CD4-positive, alpha-beta T cell treated with Interleukin-17A for 1 hour (primary cell): Measurements from ENCODE around the gene ISG15.
A peak's percentile ranks its signal among the peaks of the same experiment; 100 is the strongest.
"Not testable (repeated sequence)": the region's sequence is repeated elsewhere in the genome, so short reads cannot be mapped to it uniquely, and the experiment has no call there.

Experiments
- DNase-seq: peaks from one replicate; pipeline ENCODE4 v3.0.0-alpha.2; 2020

Gene ISG15

GRCh38 chr1:995665-996633 lies 17.3 kb upstream of the ISG15 start:
- no peak for DNase-seq

- no peak for DNase-seq
These were observed 16.2 kb upstream of the ISG15 start for GRCh38 chr1:996851-997712.

- DNase-seq: no peak
These were observed 15.6 kb upstream of the ISG15 start for GRCh38 chr1:997713-997992.

DNA sequence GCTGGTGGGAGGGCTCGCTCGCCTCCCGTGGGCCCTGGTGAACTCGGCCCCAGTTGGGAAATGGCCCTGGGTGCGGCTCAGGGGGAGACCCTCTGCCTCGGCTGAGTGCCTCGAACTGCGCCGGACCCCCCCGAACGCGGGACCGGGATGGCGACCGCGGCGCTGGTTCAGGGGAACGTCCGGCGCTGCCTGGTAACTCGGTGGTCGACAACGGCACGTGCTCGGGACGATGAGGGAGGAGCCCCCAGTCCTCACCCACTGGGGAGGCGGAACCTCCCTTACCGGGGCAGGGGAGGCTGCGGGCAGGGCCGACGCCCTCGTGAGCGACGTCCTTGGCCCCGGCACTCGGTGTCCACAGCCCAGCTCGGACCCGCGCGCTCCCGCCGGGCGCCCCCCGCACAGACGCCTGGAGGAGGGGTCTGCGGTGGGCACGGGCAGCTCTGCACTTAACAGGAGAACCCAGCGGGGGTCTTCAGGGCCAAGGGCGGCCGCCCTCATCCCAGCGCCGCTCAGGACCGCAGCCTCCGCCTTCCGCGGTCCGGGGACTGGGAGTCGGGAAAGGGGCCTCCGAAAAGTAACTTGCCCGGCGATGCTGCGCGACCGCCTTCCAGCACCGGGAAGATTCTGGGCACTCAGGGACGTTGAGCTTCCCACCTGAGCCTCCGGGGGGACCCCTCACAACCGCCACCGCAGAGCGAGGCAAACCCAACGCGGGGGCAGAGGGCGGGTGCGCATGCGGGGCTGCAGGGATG lies 15.1 kb upstream of the ISG15 start:
- DNase-seq: no peak

GRCh38 chr1:998745-998994 lies 14.6 kb upstream of the ISG15 start:
- no peak for DNase-seq

- no peak for DNase-seq
These were observed 14.1 kb upstream of the ISG15 start for GRCh38 chr1:998995-999724.

DNA sequence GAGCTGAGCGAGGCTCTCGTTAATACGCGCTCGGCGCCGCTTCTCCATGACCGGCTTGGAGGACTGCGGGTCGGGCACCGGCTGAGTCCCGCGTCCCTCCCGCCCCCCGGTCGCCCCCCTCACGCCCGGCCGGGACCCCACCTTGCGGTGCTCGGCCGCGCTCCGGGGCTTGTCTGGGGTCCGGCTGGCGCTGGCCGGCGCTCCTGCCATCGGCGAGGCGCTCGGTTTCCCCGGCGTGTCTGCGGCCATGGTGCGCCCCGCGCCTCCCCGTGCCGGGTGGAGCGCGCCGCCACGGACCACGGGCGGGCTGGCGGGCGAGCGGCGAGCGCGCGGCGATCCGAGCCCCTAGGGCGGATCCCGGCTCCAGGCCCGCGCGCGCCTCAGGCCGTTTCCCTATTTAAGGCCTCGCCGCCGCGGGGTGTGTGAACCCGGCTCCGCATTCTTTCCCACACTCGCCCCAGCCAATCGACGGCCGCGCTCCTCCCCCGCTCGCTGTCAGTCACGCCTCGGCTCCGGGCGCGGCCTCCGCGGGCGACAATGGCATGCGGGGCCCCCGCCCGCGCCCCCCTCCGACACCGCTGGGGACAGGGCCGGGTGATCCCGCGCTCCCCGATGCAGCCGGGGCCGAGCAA lies 13.5 kb upstream of the ISG15 start, which contains the start of gene HES4:
Gene HES4, minus strand, starts transcription at position 373 of the 632 bp plus-strand sequence. Its CDS starts 124 bp downstream, at position 249.
- DNase-seq: peak; percentile 69

DNA sequence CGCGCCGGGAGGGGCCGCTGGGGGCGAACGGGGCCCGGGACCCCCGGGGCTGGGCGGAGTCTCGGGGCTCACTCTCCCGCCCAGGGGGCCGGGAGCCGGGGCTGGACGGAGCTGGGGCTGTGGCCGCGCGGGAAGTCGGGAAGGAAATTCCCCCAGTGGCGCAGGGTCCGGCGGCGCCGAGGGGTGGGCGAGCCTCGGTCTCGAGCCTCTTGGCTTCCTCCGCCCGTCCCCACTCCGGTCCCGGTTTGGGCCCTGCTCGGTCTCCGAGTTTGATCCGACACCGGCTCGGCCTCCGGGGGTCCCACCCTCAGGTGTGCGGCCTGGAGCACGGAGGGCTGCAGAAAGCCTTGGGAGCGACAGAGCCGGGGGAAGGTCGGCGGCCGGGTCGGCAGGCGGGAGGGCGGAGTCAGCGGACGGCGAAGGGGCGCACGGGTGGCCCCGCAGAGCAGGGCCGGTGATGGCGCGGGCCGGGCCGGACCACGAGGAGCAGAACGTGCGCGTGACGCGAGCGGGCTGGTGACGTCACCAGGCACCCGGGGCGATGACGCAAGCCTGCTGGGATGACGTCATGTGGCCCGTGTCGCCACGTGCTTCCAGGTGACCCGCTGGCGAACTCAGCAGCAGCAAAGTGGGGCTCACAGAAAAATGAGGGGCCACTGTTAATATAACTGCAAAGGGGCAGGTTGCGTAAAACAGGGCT lies 12.8 kb upstream of the ISG15 start:
- peak; percentile 78 for DNase-seq

GRCh38 chr1:1001057-1001783 lies 12.1 kb upstream of the ISG15 start:
- no peak for DNase-seq

GRCh38 chr1:1003618-1004419 lies 9.5 kb upstream of the ISG15 start:
- no peak for DNase-seq

- no peak for DNase-seq
These were observed 8.9 kb upstream of the ISG15 start for GRCh38 chr1:1004420-1004779.

DNA sequence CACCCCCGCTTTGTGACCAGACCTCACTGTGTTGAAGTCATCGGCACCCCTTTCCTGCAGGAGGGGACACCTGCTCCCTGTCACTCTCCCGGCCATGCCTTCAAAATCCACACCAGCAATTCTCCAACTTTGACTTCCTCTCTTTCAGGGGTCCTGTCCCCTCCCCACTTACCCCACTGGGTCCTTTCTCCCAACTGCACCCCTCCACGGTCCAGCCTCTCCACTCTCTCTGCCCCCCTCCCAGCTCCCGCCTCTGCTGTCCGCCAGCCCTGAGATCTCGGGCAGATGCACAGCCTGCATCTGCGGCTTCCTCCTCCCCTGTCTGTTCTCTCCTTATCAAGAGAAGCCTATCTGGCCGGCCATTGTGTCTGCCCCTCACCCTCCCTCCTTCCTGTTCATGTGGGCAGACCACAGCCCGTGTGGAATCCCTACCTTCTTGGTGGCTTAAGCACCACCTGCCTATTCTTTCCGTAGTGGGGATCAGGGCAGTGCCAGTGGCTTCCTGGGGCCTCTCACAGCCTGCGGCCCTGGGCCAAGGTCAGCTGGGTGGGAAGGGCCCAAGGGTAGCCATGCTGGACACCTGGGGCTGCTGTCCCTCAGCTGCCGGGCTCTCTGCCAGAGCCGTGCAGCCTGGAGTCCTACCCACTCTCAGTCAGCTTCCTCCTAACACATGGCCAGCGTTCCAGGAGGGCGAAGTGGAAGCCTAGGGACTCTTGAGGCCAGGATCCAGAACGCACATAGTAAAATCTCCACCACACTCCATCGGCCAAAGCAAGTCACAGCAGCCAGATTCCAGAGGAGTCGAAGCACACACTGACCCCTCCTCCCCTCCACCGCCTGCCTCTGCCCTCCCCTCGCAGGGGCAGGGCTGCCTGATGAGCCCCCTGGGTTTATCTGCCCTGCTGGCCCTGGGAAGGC lies 8.3 kb upstream of the ISG15 start:
- DNase-seq: no peak

- no peak for DNase-seq
These were observed 7.5 kb upstream of the ISG15 start for GRCh38 chr1:1005774-1006304.

DNA sequence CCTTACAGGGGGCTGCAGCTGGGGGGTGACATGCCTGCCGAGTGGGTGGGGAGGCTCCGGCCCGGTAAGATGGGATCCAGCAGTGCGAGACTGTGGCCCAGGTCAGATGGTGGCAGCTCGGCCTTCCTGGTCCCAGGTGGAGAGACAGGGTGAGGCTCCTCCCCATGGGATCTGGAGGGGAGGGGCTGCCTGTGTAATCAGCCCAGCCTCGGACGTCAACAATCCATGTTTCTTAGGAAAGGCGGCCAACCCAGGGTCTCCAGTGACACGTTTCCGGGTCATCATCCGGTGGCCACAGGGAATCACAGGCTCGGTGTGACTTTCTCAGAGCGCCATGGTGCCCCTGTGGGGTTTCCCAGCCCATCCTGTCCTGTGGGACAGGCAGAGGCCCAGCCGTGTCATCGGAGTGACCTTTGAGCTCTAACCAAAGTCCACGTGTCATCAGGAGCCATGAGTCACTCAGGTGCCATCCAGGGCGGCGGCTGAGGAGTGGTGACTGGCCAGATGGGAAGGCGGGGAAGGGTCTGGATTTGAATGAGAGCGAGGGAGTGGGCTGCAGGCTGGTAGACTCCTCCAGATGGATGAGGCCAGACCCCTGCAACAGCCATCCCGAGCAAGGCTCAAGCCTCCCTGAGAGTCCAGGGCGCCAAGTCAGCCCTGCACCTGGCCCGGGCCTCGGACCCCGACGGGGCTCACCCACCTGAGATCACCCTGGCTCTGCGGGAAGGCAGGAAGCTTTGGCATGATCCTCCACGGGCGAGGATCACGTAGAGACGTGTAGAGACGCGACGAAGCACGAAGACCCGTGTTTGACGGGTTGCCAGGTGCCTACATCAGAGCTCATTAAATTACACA lies 6.8 kb upstream of the ISG15 start:
- no peak for DNase-seq

GRCh38 chr1:1010131-1010530 lies 3.2 kb upstream of the ISG15 start:
- not testable (repeated sequence) for DNase-seq

DNA sequence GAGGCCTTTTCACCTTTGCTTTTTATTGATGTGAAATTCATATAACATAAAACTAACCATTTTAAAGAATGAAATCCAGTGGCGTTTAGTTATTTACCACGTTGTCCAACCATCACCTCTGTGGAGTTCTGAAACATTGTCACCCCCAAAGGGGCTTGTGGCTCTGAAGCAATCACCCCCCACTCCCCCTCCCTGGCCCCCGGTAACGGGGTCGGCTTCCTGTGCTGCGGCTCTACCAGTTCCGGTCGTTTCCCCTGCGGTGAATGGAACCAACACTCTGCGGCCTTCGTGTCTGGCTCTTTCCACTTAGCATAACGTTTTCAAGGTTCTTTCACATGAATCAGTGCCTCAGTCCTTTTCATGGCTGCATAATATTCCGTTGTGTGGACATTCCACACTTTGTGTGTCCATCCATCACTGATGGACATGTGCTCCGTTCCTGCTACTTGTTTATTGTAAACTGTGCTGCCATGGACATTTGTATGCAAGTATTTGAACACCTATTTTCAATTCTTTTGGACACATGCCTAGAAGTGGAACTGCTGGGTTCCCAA lies 1.8 kb upstream of the ISG15 start:
- no peak for DNase-seq

DNA sequence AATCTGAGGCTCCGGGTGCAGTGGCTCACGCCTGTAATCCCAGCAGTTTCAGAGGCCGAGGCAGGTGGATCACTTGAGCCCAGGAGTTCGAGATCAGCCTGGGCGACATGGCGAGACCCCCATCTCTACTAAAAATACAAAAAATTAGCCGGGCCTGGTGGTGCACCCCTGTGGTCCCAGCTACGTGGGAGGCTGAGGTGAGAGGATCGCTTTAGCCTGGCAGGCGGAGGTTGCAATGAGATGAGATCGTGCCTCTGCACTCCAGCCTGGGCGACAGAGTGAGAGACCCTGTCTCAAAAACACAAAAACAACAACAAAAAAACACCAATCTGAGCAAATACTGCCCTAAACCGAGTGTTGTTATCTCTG lies 577 bp upstream of the ISG15 start:
- not testable (repeated sequence) for DNase-seq
